H1 (cell line): ENCODE results near the gene ENKUR. TPM values are rescaled to one million over a fixed set of nuclear protein-coding genes. Genes with fewer than 3 reads are reported as not detected.
"Not testable (repeated sequence)": the region's sequence is repeated elsewhere in the genome, so short reads cannot be mapped to it uniquely, and the experiment has no call there.

Experiments
- CTCF ChIA-PET: fragments of 300-600 bp; sonication (Branson Sonifier 250); formaldehyde crosslinking; loops from one replicate; lab custom pipeline; 2021; ENCODE audit not compliant: partially characterized antibody; lab: Charles Lee
- POLR2A ChIA-PET: fragments of 300-600 bp; sonication (Branson Sonifier 250); formaldehyde crosslinking; loops from one replicate; lab custom pipeline; 2021; ENCODE audit warnings: inconsistent platforms; ENCODE audit not compliant: partially characterized antibody; lab: Charles Lee
- DNase-seq, 2 experiments: peaks; one replicate each; pipeline versions ENCODE4 v3.0.0 to v3.0.0-alpha.2; 2010 to 2022; ENCODE audit warnings: low spot score in 2 of 2, low read depth in 1 of 2, mixed read lengths in 1 of 2
- FAIRE-seq: peaks from 2 replicates; lab custom pipeline; 2011; peaks lifted over from hg19 to GRCh38; lab: Jason Lieb, UNC
- H2AFZ ChIP-seq: 2 replicates; pipeline ENCODE4 v1.8.1; 2012; ENCODE audit warnings: low read length, inconsistent platforms
- H2AK5ac ChIP-seq: 2 replicates; pipeline ENCODE4 v1.6.1; 2013; ENCODE audit warnings: low read depth, low read length
- H2BK120ac ChIP-seq: replicated peaks from 2 replicates; pipeline ENCODE3; 2013; ENCODE audit warnings: low read depth, low read length, inconsistent platforms
- H2BK12ac ChIP-seq: 2 replicates; pipeline ENCODE4 v1.6.1; 2013; ENCODE audit warnings: low read depth, low read length
- H2BK15ac ChIP-seq: 2 replicates; pipeline ENCODE4 v1.6.1; 2013; ENCODE audit warnings: low read length
- H2BK20ac ChIP-seq: 2 replicates; pipeline ENCODE4 v1.6.1; 2013; ENCODE audit warnings: low read length
- H2BK5ac ChIP-seq: 2 replicates; pipeline ENCODE4 v1.6.1; 2013; ENCODE audit warnings: low read depth, low read length
- H3K14ac ChIP-seq: 2 replicates; pipeline ENCODE4 v1.6.1; 2013; ENCODE audit warnings: inconsistent platforms; ENCODE audit not compliant: insufficient read length
- H3K18ac ChIP-seq: 2 replicates; pipeline ENCODE4 v1.6.1; 2013; ENCODE audit warnings: low read length; ENCODE audit errors: extremely low read depth
- H3K23ac ChIP-seq: 2 replicates; pipeline ENCODE4 v1.6.1; 2013; ENCODE audit warnings: inconsistent platforms; ENCODE audit not compliant: insufficient read length
- H3K23me2 ChIP-seq: 2 replicates; pipeline ENCODE4 v1.6.1; 2013; ENCODE audit warnings: low read depth, low read length
- H3K27ac ChIP-seq: 2 replicates; pipeline ENCODE4 v1.6.1; 2011; ENCODE audit warnings: low read depth, low read length, inconsistent platforms
- H3K27me3 ChIP-seq, 4 experiments: replicated peaks in 1 of 4; 1 replicate in 1 of 4; 2 replicates in 3 of 4; pipeline versions ENCODE4 v1.6.1 to v1.8.1; 2011 to 2013; ENCODE audit warnings: low read length in 3 of 4, mild to moderate bottlenecking in 3 of 4, inconsistent platforms in 2 of 4, mixed read lengths in 2 of 4, moderate library complexity in 1 of 4; ENCODE audit not compliant: control insufficient read depth in 3 of 4, insufficient read depth in 3 of 4; ENCODE audit errors: extremely low read depth in 1 of 4
- H3K36me3 ChIP-seq, 4 experiments: 2 replicates each; pipeline versions ENCODE4 v1.6.1 to v1.8.1; 2011 to 2013; ENCODE audit warnings: mild to moderate bottlenecking in 4 of 4, low read length in 3 of 4, moderate library complexity in 2 of 4, control low read depth in 1 of 4, inconsistent platforms in 1 of 4; ENCODE audit not compliant: insufficient read depth in 4 of 4, control insufficient read depth in 2 of 4
- H3K4ac ChIP-seq: replicated peaks from 2 replicates; pipeline ENCODE3; 2013; ENCODE audit warnings: low read length, low read depth, mixed read lengths, inconsistent platforms; ENCODE audit not compliant: insufficient read length
- H3K4me1 ChIP-seq, 4 experiments: replicated peaks in 1 of 4; 1 replicate in 1 of 4; 2 replicates in 3 of 4; pipeline versions ENCODE4 v1.6.1 to v1.8.1; 2011 to 2013; ENCODE audit warnings: low read length in 3 of 4, inconsistent platforms in 2 of 4, mixed read lengths in 1 of 4; ENCODE audit not compliant: insufficient read depth in 4 of 4, control insufficient read depth in 3 of 4
- H3K4me2 ChIP-seq, 2 experiments: 2 replicates each; pipeline versions ENCODE4 v1.6.1 to v1.8.1; 2011 to 2013; ENCODE audit warnings: low read depth in 2 of 2, low read length in 2 of 2, control low read depth in 1 of 2, inconsistent platforms in 1 of 2, mild to moderate bottlenecking in 1 of 2; ENCODE audit not compliant: insufficient read depth in 1 of 2
- H3K4me3 ChIP-seq, 4 experiments: fragments of 200-600, 300-600 bp in 1 of 4; sonication (generic), shearing (Covaris generic), sonication (Bioruptor Twin) in 1 of 4; 2 replicates each; pipeline versions ENCODE4 v1.5.1 to v1.8.1; 2011 to 2016; ENCODE audit warnings: low read length in 4 of 4, low read depth in 3 of 4, control low read depth in 2 of 4, inconsistent platforms in 2 of 4, mild to moderate bottlenecking in 2 of 4, mixed read lengths in 1 of 4, moderate library complexity in 1 of 4; ENCODE audit not compliant: insufficient read depth in 2 of 4; ENCODE audit errors: extremely low read depth in 1 of 4
- H3K56ac ChIP-seq: replicated peaks from 2 replicates; pipeline ENCODE3; 2013; ENCODE audit warnings: low read depth, mild to moderate bottlenecking, mixed read lengths, low read length, inconsistent platforms; ENCODE audit not compliant: insufficient read length
- H3K79me1 ChIP-seq: 2 replicates; pipeline ENCODE4 v1.6.1; 2013; ENCODE audit warnings: low read depth, low read length, control low read depth
- H3K79me2 ChIP-seq, 2 experiments: 2 replicates each; pipeline versions ENCODE4 v1.6.1 to v1.8.1; 2012 to 2013; ENCODE audit warnings: low read length in 2 of 2, mild to moderate bottlenecking in 2 of 2, inconsistent platforms in 1 of 2; ENCODE audit not compliant: insufficient read depth in 2 of 2, control insufficient read depth in 1 of 2
- H3K9ac ChIP-seq, 4 experiments: replicated peaks in 1 of 4; 1 replicate in 1 of 4; 2 replicates in 3 of 4; pipeline versions ENCODE4 v1.6.1 to v1.8.1; 2011 to 2013; ENCODE audit warnings: low read depth in 3 of 4, low read length in 3 of 4, control low read depth in 2 of 4, mild to moderate bottlenecking in 2 of 4, moderate library complexity in 2 of 4, inconsistent platforms in 1 of 4; ENCODE audit errors: extremely low read depth in 1 of 4
- H3K9me3 ChIP-seq, 2 experiments: 2 replicates each; pipeline versions ENCODE4 v1.6.1 to v1.8.1; 2012 to 2013; ENCODE audit warnings: mild to moderate bottlenecking in 2 of 2, moderate library complexity in 2 of 2, control low read depth in 1 of 2, inconsistent platforms in 1 of 2, low read depth in 1 of 2, low read length in 1 of 2, mixed read lengths in 1 of 2; ENCODE audit not compliant: insufficient read depth in 2 of 2
- H4K20me1 ChIP-seq, 2 experiments: replicated peaks in 1 of 2; 2 replicates each; pipeline versions ENCODE3 to v1.8.1; 2011 to 2013; ENCODE audit warnings: inconsistent platforms in 2 of 2, low read length in 2 of 2, mild to moderate bottlenecking in 1 of 2; ENCODE audit not compliant: insufficient read depth in 2 of 2, control insufficient read depth in 1 of 2
- H4K5ac ChIP-seq: 2 replicates; pipeline ENCODE4 v1.6.1; 2013; ENCODE audit warnings: low read length, low read depth, mixed read lengths, inconsistent platforms; ENCODE audit not compliant: insufficient read length
- H4K8ac ChIP-seq: 2 replicates; pipeline ENCODE4 v1.8.0; 2013; ENCODE audit warnings: mild to moderate bottlenecking, moderate library complexity, low read length, inconsistent platforms; ENCODE audit not compliant: insufficient read depth; ENCODE audit errors: extremely low read depth
- H4K91ac ChIP-seq: replicated peaks from 2 replicates; pipeline ENCODE3; 2013; ENCODE audit warnings: low read length, mixed read lengths, inconsistent platforms; ENCODE audit not compliant: insufficient read length
- whole genome bisulfite sequencing, 2 experiments: shearing (Covaris generic) in 1 of 2; methylation state at CpG; one replicate each; pipeline versions ENCODE4 v1.1.6 to v1.1.7; 2013 to 2015; ENCODE audit warnings: low lambda C conversion rate in 2 of 2, mixed read lengths in 2 of 2, inconsistent platforms in 1 of 2, low coverage in 1 of 2, missing lambda C conversion rate in 1 of 2; ENCODE audit not compliant: insufficient replicate concordance in 2 of 2, insufficient coverage in 1 of 2, insufficient read length in 1 of 2; ENCODE audit errors: extremely low coverage in 1 of 2, missing lambda C conversion rate in 1 of 2; 5-methylcytosine and 5-hydroxymethylcytosine counted together
- polyA plus RNA-seq, 7 experiments: library from polyadenylated mRNA; depleted of rRNA in 3 of 7; stranded (reverse) in 5 of 7; unstranded in 2 of 7; fragments of >200 nt in 5 of 7; fragments of 200-250 nt in 2 of 7; gene quantifications; 1 replicate in 5 of 7; 2 replicates in 1 of 7; 4 replicates in 1 of 7; pipeline versions ENCODE4 v1.2.1 to v1.2.3, GENCODE V29; 2011 to 2013; ENCODE audit warnings: missing spikeins in 2 of 7, mixed read lengths in 2 of 7
- total RNA-seq: library from RNA; stranded (reverse); fragmentation: NEBNext Ultra II Directional; extraction: Animal tissue kit (Norgen Biotek cat#: 25700); gene quantifications from 2 replicates; pipeline ENCODE4 v1.2.1, GENCODE V29; 2021

The ENKUR gene
- total and polyA plus RNA-seq, 2 of the 8 experiments (the other 6 are each of a cell fraction or from before 2014, with no cell fraction given) = not detected

- FAIRE-seq, H3K9ac ChIP-seq: not testable (repeated sequence)
These were observed 58.3 kb downstream of the ENKUR start for GRCh38 chr10:24957624-24958051.

More at GRCh38 chr10:24957624-24958051, 58.3 kb downstream of the ENKUR start:
- H3K9me3 ChIP-seq, DNase-seq, H3K56ac ChIP-seq, H2BK120ac ChIP-seq, H2BK15ac ChIP-seq, H3K18ac ChIP-seq, H3K4me3 ChIP-seq, H3K23ac ChIP-seq, H2AFZ ChIP-seq, H3K79me2 ChIP-seq, H3K27ac ChIP-seq, H3K36me3 ChIP-seq, H3K14ac ChIP-seq, H4K5ac ChIP-seq, H2BK20ac ChIP-seq, CTCF ChIA-PET, H4K20me1 ChIP-seq, H3K23me2 ChIP-seq, H4K91ac ChIP-seq, H4K8ac ChIP-seq, H3K79me1 ChIP-seq, H2BK5ac ChIP-seq, H3K4me2 ChIP-seq, H3K27me3 ChIP-seq, H2BK12ac ChIP-seq, POLR2A ChIA-PET, H3K4ac ChIP-seq, H2AK5ac ChIP-seq: not testable (repeated sequence)
- WGBS, 2 experiments = 88% methylated on average over 6 of the region's 6 CpGs; no CpG with 5 or more reads in 1 of the 2 experiments
- H3K4me1 ChIP-seq = peaks cover 5 to 11% (median 8%) of the 10 kb centered on the region in 4 experiments; a peak in 5 of 7 replicates
